Sigmoid colon (tissue), 7 donors: ENCODE measurements around the gene RDH5. TPM values are rescaled to one million over a fixed set of nuclear protein-coding genes. Genes with fewer than 3 reads are reported as not detected.

Experiments
- DNase-seq: peaks from one replicate; pipeline ENCODE4 v3.0.0-alpha.2; 2019
- H3K27ac ChIP-seq, 4 donors: fragments of 200-600 bp; sonication (generic); one replicate each; pipeline ENCODE4 v1.5.1; 2016 to 2019; ENCODE audit warnings: mild to moderate bottlenecking in 1 of 4
- H3K27me3 ChIP-seq, 3 donors: fragments of 200-600 bp; sonication (generic); one replicate each; pipeline ENCODE4 v1.5.1; 2019; ENCODE audit warnings: mild to moderate bottlenecking in 1 of 3
- H3K36me3 ChIP-seq, 4 donors: fragments of 200-600 bp; sonication (generic); one replicate each; pipeline ENCODE4 v1.5.1; 2016 to 2019
- H3K4me1 ChIP-seq, 4 donors: fragments of 200-600 bp; sonication (generic); one replicate each; pipeline ENCODE4 v1.5.1; 2017 to 2019
- H3K4me3 ChIP-seq, 4 donors: fragments of 200-600 bp; sonication (generic); one replicate each; pipeline ENCODE4 v1.5.1; 2017 to 2019; ENCODE audit warnings: mild to moderate bottlenecking in 2 of 4, moderate library complexity in 1 of 4
- H3K9me3 ChIP-seq, 4 donors: fragments of 200-600 bp in 3 of 4; sonication (generic) in 3 of 4; one replicate each; pipeline versions ENCODE4 v1.5.1 to v1.6.1; 2013 to 2019
- CTCF ChIP-seq, 4 experiments: fragments of 450-650 bp in 3 of 4; fragments of 200-600 bp in 1 of 4; IDR thresholded peaks; one replicate each; pipeline ENCODE4 v1.5.1; 2016 to 2019; ENCODE audit warnings: antibody characterized with exemption in 4 of 4, mild to moderate bottlenecking in 3 of 4, moderate library complexity in 2 of 4
- EP300 ChIP-seq, 4 donors: sonication (generic); formaldehyde crosslinking; IDR thresholded peaks; one replicate each; pipeline ENCODE4 v1.6.1; 2017; ENCODE audit warnings: antibody characterized with exemption in 4 of 4
- POLR2A ChIP-seq, 2 donors: fragments of 450-650 bp; IDR thresholded peaks; one replicate each; pipeline ENCODE4 v1.6.1; 2016; ENCODE audit warnings: antibody characterized with exemption in 2 of 2, mild to moderate bottlenecking in 2 of 2, moderate library complexity in 2 of 2
- POLR2AphosphoS5 ChIP-seq, 4 donors: sonication (generic); formaldehyde crosslinking; IDR thresholded peaks; one replicate each; pipeline ENCODE4 v1.6.1; 2017; ENCODE audit warnings: antibody characterized with exemption in 4 of 4
- WGBS, 2 donors: extraction: QIAGEN DNeasy Blood & Tissue Kit; methylation state at CpG; one replicate each; pipeline ENCODE4 v1.1.7; 2013; 5-methylcytosine and 5-hydroxymethylcytosine counted together
- intact Hi-C: fragments of 100-400 bp; cut with DNase I; formaldehyde crosslinking; loops from one replicate; pipeline ENCODE4 v1.15.1; 2023
- polyA plus RNA-seq, 3 donors: library from polyadenylated mRNA; stranded (reverse); fragments of 200-250 nt; gene quantifications; one replicate each; pipeline ENCODE4 v1.2.3, GENCODE V29; 2013
- total RNA-seq, 4 donors: library from RNA; depleted of rRNA; stranded (reverse); fragments of >200 nt; gene quantifications; one replicate each; pipeline ENCODE4 v1.1.0, GENCODE V29; 2016
- donor health status: healthy with polysubstance abuse.
- donor health status: Bipolar disorder and iron deficiency.
- donor health status: healthy.

The RDH5 gene
- total and polyA plus RNA-seq, 7 donors = 8.4 to 37.5 (median 30.7) TPM

GRCh38 chr12:55688716-55689655, 31.2 kb upstream of the RDH5 start:
- no peaks in the 10 kb centered on the region for H3K27me3 ChIP-seq
- no peaks in the 10 kb centered on the region for H3K9me3 ChIP-seq
- H3K36me3 ChIP-seq = peaks cover 31 to 79% (median 41%) of the 10 kb centered on the region in 4 donors
- peak; percentile 53 for DNase-seq
- no peak for TF ChIP-seq POLR2AphosphoS5 (IDR thresholded peaks at IDR 0.05)
- TF ChIP-seq POLR2A (IDR thresholded peaks at IDR 0.05) = no peak
- TF ChIP-seq CTCF (IDR thresholded peaks at IDR 0.05) = no peak
- TF ChIP-seq EP300 (IDR thresholded peaks at IDR 0.05) = no peak
- no peak overlapping the region for H3K4me3 ChIP-seq
- peak overlapping the region in 1 of 4 donors; percentile 2 for H3K27ac ChIP-seq
- WGBS, 2 donors = 87 to 93% methylated on average over 16 of the region's 16 CpGs
- H3K4me1 ChIP-seq = no peaks in the 10 kb centered on the region
- intact Hi-C loops = no loop called here

GRCh38 chr12:55692631-55693322, 27.4 kb upstream of the RDH5 start:
- H3K4me1 ChIP-seq = no peaks in the 10 kb centered on the region
- H3K27ac ChIP-seq = no peak overlapping the region
- no peak overlapping the region for H3K4me3 ChIP-seq
- peak; percentile 35 for DNase-seq
- H3K36me3 ChIP-seq = peaks cover 47 to 84% (median 60%) of the 10 kb centered on the region in 4 donors
- TF ChIP-seq CTCF (IDR thresholded peaks at IDR 0.05) (no peak), POLR2AphosphoS5 (IDR thresholded peaks at IDR 0.05) (no peak), POLR2A (IDR thresholded peaks at IDR 0.05) (no peak), EP300 (IDR thresholded peaks at IDR 0.05) (no peak)
- 95% methylated on average over 12 of the region's 12 CpGs for WGBS, 2 donors
- intact Hi-C loops = no loop called here
- no peaks in the 10 kb centered on the region for H3K27me3 ChIP-seq
- H3K9me3 ChIP-seq = no peaks in the 10 kb centered on the region

- Histone ChIP-seq H3K27me3 (no peaks in the 10 kb centered on the region), H3K27ac (peak overlapping the region in 1 of 4 donors; percentile 21), H3K4me1 (no peaks in the 10 kb centered on the region), H3K36me3 (peaks cover 40 to 84% (median 57%) of the 10 kb centered on the region in 4 donors), H3K4me3 (no peak overlapping the region), H3K9me3 (no peaks in the 10 kb centered on the region)
- 94 to 96% methylated on average over 7 of the region's 7 CpGs for WGBS, 2 donors
- TF ChIP-seq POLR2AphosphoS5 (IDR thresholded peaks at IDR 0.05) = no peak
- TF ChIP-seq CTCF (IDR thresholded peaks at IDR 0.05) = no peak
- TF ChIP-seq POLR2A (IDR thresholded peaks at IDR 0.05) = no peak
- no peak for TF ChIP-seq EP300 (IDR thresholded peaks at IDR 0.05)
- peak; percentile 44 for DNase-seq
- intact Hi-C loops = no loop called here
These were observed 26.6 kb upstream of the RDH5 start for GRCh38 chr12:55693323-55694187.

- Histone ChIP-seq H3K36me3 (peaks cover 35 to 84% (median 58%) of the 10 kb centered on the region in 4 donors), H3K27me3 (no peaks in the 10 kb centered on the region), H3K9me3 (no peaks in the 10 kb centered on the region), H3K4me3 (no peak overlapping the region), H3K4me1 (peaks cover 0 to 3% (median 0%) of the 10 kb centered on the region in 4 donors), H3K27ac (peak overlapping the region in 1 of 4 donors; percentile 21)
- intact Hi-C loops = no loop called here
- no peak for TF ChIP-seq EP300 (IDR thresholded peaks at IDR 0.05)
- TF ChIP-seq POLR2A (IDR thresholded peaks at IDR 0.05) = no peak
- TF ChIP-seq CTCF (IDR thresholded peaks at IDR 0.05) = no peak
- TF ChIP-seq POLR2AphosphoS5 (IDR thresholded peaks at IDR 0.05) = no peak
- 95 to 97% methylated on average over 7 of the region's 7 CpGs for WGBS, 2 donors
- peak; percentile 46 for DNase-seq
These were observed 26.0 kb upstream of the RDH5 start for GRCh38 chr12:55694188-55694515.
